Keratinocyte (primary cell): Measurements from ENCODE around the gene PTP4A2.

Experiments used
- CTCF ChIP-seq, 3 experiments: IDR thresholded peaks in 1 of 3; conservative IDR thresholded peaks in 1 of 3; optimal IDR thresholded peaks in 1 of 3; 2 replicates in 2 of 3; 3 replicates in 1 of 3; pipeline versions ENCODE3 to v1.5.1; 2011; ENCODE audit warnings: low read length in 3 of 3, mild to moderate bottlenecking in 3 of 3, moderate library complexity in 2 of 3, control low read depth in 1 of 3, inconsistent platforms in 1 of 3; ENCODE audit not compliant: insufficient read depth in 2 of 3; ENCODE audit errors: extremely low read depth in 1 of 3
- EZH2 ChIP-seq: IDR thresholded peaks from one replicate; pipeline ENCODE4 v1.6.1; 2012; ENCODE audit warnings: inconsistent platforms, mild to moderate bottlenecking, low read length, moderate library complexity

GRCh38 chr1:31879981-31880608 is 58.1 kb downstream of the PTP4A2 start:
- TF ChIP-seq CTCF (optimal IDR thresholded peaks at IDR 0.05 in 1 of 3, IDR thresholded peaks at IDR 0.05 in 1 of 3, conservative IDR thresholded peaks at IDR 0.05 in 1 of 3; ENCODE audit: extremely low read depth in 1 of 3, insufficient read depth in 2 of 3, low read length in 3 of 3) (no peak), EZH2 (no peak)
